HL-60/S4 treated with retinoic acid at 250 ng/mL for 4 days and 3 days (cell line): ENCODE results near the gene NACC1.

ENCODE experiments used
- in situ Hi-C: fragments of 300-500 bp; cut with MboI; formaldehyde crosslinking; loops from 2 replicates; pipeline ENCODE4 v1.7.0; 2022; ENCODE audit warnings: low sequenced_read_pairs

Gene NACC1

DNA sequence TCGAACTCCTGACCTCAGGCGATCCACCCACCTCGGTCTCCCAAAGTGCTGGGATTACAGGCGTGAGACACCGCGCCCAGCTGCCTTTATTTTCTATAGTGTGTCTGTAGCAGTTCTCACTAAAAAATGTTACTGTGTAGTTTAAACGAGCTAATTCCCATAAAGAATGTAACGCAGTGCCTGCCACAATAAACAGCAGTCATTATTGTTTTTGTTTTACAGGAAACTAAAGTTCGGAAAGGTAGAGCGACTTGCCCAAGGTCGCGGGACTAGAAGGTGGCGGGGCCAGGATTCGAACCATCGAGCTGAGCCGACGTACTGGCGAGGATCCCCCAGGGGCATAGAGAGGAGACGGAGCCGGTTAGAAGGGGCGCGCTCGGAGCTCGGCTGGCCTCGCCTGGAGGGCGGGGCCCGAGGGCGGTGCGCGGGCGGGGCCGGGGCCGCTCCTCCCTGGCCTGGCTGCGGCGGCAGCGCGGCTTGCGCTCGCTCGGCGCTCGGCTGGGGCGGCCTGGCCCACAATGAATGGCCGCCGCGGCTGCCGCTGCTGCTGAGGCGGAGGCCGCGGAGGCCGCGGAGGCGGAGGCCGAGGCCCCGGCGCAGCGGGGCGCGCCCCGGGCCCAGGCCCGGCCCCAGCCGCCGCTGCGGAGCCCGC is at the start of gene NACC1:
Gene NACC1, plus strand, starts transcription at position 493 of the 652 bp plus-strand sequence. CDS start 16,944 bp downstream, outside the sequence.
- in situ Hi-C loops, result no loop called here

GRCh38 chr19:13069415-13070359 is 48.4 kb upstream of the NACC1 start:
- in situ Hi-C loops, result no loop called here

- in situ Hi-C loops, result no loop called here
These were observed 47.5 kb upstream of the NACC1 start for GRCh38 chr19:13070425-13071140.

- in situ Hi-C loops, result no loop called here
These were observed 46.4 kb upstream of the NACC1 start for GRCh38 chr19:13071444-13072187.

DNA sequence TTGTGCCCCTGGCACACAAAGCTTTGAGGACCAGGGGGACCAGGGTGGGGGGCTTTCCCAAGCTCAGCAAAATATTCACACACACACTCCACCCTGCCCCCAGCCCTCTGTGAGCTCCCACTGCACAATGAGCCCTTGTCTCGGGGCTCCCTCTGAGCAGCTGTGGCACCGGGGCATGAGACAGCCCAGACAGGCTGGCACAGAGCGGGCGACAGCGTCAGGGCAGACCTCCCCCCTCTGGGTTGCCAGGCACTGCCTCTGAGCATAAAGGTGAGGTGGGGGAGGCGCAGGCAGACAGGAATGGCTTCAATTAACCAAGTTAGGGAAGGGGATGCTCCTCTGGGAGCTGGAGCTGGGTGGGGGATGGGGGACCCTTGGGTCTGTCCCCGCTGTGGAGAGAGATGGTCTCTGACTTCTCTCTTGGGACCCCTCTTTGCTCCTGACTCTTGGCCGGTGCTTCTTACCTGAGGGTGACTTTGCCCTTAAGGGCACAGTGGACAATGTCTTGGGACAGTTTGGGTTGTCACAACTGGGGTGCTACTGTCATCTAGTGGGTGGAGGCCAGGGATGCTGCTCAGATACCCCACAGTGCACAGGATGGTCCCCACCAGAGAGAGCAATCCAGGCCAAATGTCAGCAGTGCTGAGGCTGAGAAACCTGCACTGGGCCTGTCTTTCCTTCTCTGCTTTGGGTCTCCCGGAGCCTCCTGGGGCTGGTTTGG is 45.7 kb upstream of the NACC1 start:
- in situ Hi-C loops, result no loop called here

DNA sequence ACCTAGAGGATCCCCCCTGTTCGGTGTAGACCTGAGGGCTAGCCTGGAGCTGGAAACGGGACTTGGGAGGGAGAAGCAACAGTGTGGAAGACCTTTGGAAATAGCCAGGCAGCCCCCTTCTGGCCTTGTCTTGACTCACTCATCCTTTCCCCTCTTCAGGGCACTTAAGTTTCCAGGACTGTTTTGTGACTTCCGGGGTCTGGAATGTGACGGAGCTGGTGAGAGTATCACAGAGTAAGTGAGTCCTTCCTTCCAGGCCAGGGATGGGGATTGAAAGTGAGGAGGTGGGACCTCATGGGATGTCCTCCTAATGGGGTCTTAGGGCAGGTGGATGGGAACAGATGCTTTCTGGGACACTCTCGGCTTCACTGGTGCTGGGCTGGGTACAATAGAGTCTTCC is 44.8 kb upstream of the NACC1 start:
- in situ Hi-C loops, result no loop called here

DNA sequence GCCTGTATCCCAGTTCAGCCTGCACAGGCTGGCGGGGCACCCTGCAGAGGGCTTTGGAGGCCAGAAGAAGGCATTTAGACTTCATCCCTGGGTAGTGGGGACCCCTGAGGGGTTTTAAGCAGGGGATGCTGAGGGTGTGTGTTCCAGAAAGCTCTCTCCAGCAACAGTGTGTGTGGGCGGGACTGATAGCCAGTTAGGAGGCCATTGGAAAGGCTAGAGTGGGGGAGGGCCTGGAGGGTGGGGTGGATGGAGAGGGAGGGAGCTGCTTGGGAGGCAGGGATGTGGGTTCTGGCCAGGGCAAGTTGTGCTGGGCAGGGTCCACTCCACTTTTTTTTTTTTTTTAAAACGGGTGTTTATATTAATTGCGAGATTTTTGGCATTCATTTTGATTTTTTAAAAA is 43.7 kb upstream of the NACC1 start:
- in situ Hi-C loops, result no loop called here

DNA sequence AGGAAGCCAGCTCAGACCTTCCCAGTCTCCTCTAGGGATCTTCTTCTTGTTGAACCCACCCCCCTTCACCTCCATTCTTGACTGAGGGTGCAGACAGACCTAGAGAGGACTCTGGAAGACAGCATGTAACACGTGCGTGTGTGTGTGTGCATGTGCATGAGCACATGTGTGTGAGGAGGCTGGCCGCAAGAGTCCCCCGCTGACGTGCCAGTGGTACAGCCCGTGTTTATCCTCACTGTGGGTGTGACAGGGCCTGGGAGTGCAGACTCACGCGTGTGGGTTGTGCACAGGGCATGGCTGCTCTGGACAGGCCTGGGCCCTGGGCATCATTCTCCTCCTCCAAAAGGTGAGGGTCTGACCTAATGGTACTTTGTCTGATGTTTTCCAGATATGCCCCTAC is 41.7 kb upstream of the NACC1 start:
- in situ Hi-C loops, result no loop called here

DNA sequence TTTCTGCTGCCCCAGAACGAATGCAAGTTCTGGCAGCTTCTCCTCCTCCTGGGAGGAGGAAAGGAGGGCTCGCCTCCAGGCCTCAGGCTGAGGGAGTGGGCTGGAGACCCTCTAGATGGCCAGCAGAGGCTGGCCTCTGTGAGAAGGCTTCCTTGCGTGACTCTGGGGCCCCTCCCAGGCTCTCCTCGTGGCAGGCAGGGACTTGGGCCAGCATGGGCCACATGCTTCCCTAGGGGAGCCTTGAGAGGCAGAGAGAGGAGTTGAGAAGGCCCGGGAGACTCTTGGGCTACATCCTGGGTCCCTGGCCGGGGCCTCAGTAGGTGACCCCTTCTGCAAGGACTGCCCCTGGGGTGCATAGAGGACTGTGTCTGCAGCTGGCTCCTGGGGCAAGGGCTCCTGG is 41.3 kb upstream of the NACC1 start:
- in situ Hi-C loops, result no loop called here

DNA sequence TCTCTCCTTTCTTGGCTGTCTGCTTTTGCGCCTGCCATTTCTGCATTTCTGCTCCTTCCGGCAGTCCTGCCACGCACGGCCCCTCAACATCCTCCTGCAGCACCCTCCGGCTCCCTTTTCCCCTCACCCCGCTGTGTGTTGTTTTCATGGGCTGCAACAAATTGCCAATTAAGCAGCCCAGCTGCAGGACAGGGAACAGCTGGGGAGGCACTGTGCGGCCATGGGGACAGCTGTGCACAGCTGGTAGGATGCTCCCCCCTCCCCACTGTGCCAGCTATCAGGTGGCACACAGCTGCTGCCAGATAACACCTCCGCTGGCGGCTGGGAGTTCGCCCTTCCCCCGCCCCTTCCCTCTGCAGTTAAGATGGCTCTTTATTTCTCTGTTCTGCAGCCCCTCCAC is 40.8 kb upstream of the NACC1 start:
- in situ Hi-C loops, result no loop called here

- in situ Hi-C loops, result no loop called here
These were observed 39.7 kb upstream of the NACC1 start for GRCh38 chr19:13078381-13078780.

- in situ Hi-C loops, result no loop called here
These were observed 39.0 kb upstream of the NACC1 start for GRCh38 chr19:13078897-13079541.

DNA sequence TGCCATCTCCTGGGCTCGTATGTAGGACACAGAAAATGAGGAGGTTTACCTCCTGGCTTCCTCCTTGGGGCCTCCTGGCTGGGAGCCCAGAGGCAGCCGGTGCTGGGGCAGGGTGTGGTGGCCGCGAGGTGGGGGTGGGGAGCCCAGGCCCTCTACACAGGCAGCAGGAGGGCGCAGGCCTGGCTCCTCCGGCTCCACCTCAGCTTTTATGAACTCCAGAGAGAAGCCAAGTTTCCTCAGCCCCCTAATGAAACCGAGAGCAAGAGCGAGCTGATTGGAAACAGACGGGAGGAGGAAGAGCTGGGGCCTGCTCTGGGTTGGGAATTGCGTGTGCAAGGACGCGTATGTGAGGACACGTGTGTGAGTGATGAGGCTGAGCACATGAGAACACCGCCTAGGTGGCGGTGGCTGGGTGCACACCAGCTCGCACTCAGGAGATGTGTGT is 38.5 kb upstream of the NACC1 start:
- in situ Hi-C loops, result no loop called here

DNA sequence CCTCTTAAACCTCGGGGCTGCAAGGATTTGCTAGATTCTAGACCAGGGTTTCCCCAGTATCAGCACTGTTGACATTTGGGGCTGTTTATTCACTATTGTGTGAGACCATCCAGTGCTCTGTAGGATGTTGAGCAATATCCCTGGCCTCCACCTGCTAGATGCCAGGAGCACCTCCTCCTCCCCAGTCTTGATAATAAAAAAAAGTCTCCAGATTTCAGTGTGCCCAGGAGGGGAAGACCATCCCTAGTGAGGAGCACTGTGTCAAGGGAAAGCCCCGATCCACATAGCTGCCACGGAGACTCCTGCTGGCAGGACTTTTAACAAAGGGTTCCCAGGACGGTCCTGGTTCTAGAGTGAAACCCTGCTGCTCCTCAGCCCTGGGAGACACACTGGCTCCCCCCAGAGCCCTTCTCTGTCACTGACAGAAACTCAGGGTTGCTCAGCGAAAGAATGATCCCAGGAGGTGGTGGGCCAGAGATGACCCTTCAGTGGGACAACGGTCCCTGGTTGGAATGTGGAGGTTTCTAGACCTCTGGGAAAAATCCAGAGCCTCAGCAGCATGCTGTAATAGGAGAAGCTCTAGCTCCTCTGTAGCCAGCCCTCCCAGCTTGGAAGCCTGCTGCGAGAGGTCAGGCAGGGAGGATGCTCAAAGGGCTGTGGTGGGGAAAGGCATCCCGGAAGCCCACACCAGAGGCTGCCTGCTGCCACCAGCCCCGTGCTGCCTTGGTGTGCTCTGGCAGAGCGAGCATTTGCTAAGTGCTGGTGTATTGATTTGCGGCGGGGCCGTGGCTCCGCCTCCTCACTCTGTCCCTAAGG is 35.7 kb upstream of the NACC1 start:
- in situ Hi-C loops, result no loop called here

DNA sequence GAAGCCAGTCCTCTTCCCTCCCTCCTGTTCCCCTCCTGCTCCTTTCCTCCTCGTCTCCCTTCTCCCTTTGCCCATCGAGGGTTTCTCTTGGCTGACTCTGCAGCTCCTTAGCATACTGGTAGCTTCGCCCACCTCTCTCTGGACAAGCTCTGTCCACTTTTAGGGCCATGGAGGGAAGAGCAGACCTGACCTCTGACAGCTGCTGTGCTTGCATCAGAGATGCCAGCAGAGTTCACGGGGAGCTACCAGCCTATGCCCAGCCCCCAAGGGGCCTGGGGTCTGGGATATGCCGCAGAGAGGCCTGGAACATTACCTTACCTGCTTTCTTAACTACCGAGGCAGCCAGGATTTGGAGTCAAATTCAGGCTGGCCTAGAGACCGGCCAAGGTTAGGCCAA is 35.1 kb upstream of the NACC1 start:
- in situ Hi-C loops, result no loop called here

DNA sequence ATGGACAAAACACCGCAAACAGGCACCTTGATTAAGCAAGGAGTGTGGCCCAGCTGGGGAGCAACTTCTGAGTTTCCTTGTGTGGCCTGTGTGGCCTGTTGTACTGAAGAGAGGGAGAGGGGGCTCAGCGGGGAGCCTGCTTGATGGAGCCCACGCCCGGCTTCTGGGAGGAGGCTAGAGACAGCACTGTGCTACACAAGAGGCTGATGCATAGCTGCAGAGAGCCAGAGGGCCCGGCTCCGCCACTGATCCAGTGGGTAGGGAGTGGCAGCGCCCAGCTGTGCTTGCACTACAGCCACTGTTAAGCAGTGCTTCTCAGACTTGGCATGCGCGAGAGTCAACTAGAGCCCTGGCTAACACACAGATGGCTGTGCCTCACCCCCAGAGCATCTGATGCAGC is 34.4 kb upstream of the NACC1 start:
- in situ Hi-C loops, result no loop called here

GRCh38 chr19:13085666-13086065 is 32.4 kb upstream of the NACC1 start:
- in situ Hi-C loops, result no loop called here

DNA sequence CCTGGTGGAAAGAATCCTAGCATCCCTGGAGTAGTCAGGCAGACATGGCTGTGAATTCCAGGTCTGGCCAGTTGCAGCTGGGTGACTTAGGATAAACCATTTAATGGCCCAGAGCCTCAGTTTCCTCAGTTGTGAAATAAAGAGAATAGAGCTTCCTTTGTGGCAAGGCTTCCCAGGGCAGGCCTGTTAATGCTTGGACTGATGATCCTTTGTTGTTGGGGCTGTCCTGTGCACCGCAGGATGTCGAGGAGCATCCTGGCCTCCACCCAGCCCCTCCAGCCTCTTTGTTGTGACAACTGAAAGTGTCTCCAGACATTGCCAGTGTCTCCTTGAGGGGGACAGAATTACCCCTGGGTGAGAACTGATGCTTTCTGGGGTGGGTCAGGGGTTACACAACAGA is 31.7 kb upstream of the NACC1 start:
- in situ Hi-C loops, result no loop called here

- in situ Hi-C loops, result no loop called here
These were observed 30.8 kb upstream of the NACC1 start for GRCh38 chr19:13087295-13087694.
